IMR-90 (cell line): ENCODE data around the gene AKT1S1. TPM values are rescaled to one million over a fixed set of nuclear protein-coding genes. Genes with fewer than 3 reads are reported as not detected.

ENCODE experiments used
- ATAC-seq: fragments of 200-7000 bp; cut with Tn5 transposase; 2 replicates; pipeline ENCODE4 v1.9.1; 2020; ENCODE audit warnings: low read depth, mild to moderate bottlenecking, moderate library complexity
- BruUV-seq: library from RNA; stranded (reverse); fragments of 400-500 nt; replicated peaks from 2 replicates; lab custom pipeline; 2021; lab: Mats Ljungman, UMichigan
- CTCF ChIA-PET: fragments of 300-600 bp; formaldehyde crosslinking; extraction: SDS; loops from one replicate; lab custom pipeline; 2021; ENCODE audit warnings: antibody characterized with exemption; lab: Yijun Ruan, JAX
- POLR2A ChIA-PET: fragments of 300-600 bp; sonication (Branson Sonifier 250); formaldehyde crosslinking; loops from one replicate; lab custom pipeline; 2022; ENCODE audit warnings: antibody characterized with exemption; ENCODE audit not compliant: unreplicated experiment; lab: Charles Lee
- DNase-seq: peaks from one replicate; pipeline ENCODE4 v3.0.0; 2013
- H2AFZ ChIP-seq: replicated peaks from 2 replicates; pipeline ENCODE3; 2013; ENCODE audit warnings: low read length, mild to moderate bottlenecking; ENCODE audit not compliant: poor library complexity
- H2AK5ac ChIP-seq: 2 replicates; pipeline ENCODE4 v1.6.1; 2013; ENCODE audit warnings: low read depth, low read length, inconsistent platforms
- H2AK9ac ChIP-seq: replicated peaks from 2 replicates; pipeline ENCODE3; 2013; ENCODE audit warnings: mild to moderate bottlenecking, low read depth, low read length, moderate library complexity; ENCODE audit not compliant: poor library complexity
- H2BK120ac ChIP-seq: 2 replicates; pipeline ENCODE4 v1.6.1; 2013; ENCODE audit warnings: low read depth, low read length, inconsistent platforms
- H2BK15ac ChIP-seq: 3 replicates; pipeline ENCODE4 v1.6.1; 2013; ENCODE audit warnings: low read depth, low read length, inconsistent platforms
- H2BK20ac ChIP-seq: 2 replicates; pipeline ENCODE4 v1.6.1; 2013; ENCODE audit warnings: low read depth, mild to moderate bottlenecking, inconsistent platforms, low read length, moderate library complexity
- H2BK5ac ChIP-seq: 2 replicates; pipeline ENCODE4 v1.6.1; 2013; ENCODE audit warnings: mild to moderate bottlenecking, low read depth, low read length, inconsistent platforms; ENCODE audit not compliant: poor library complexity, severe bottlenecking
- H3K14ac ChIP-seq: replicated peaks from 2 replicates; pipeline ENCODE4 v1.6.1; 2013; ENCODE audit warnings: low read depth, low read length, inconsistent platforms
- H3K18ac ChIP-seq: 2 replicates; pipeline ENCODE4 v1.6.1; 2013; ENCODE audit warnings: low read depth, low read length, control low read depth
- H3K23ac ChIP-seq: 2 replicates; pipeline ENCODE4 v1.6.1; 2013; ENCODE audit warnings: low read depth, low read length, inconsistent platforms
- H3K27ac ChIP-seq: 2 replicates; pipeline ENCODE4 v1.5.1; 2013; ENCODE audit warnings: mild to moderate bottlenecking, control low read depth, low read length; ENCODE audit not compliant: insufficient read depth
- H3K27me3 ChIP-seq: 2 replicates; pipeline ENCODE4 v1.6.1; 2013; ENCODE audit warnings: low read length; ENCODE audit not compliant: control insufficient read depth, insufficient read depth
- H3K36me3 ChIP-seq: 2 replicates; pipeline ENCODE4 v1.6.1; 2013; ENCODE audit warnings: low read length, mixed read lengths; ENCODE audit not compliant: control insufficient read depth, insufficient read depth
- H3K4ac ChIP-seq: 2 replicates; pipeline ENCODE4 v1.6.1; 2013; ENCODE audit warnings: low read depth, low read length, inconsistent platforms
- H3K4me1 ChIP-seq: 2 replicates; pipeline ENCODE4 v1.6.1; 2013; ENCODE audit warnings: low read length, mixed read lengths; ENCODE audit not compliant: control insufficient read depth, insufficient read depth
- H3K4me2 ChIP-seq: 2 replicates; pipeline ENCODE4 v1.6.1; 2013; ENCODE audit warnings: low read depth, mild to moderate bottlenecking, control low read depth, low read length, moderate library complexity
- H3K4me3 ChIP-seq: 2 replicates; pipeline ENCODE4 v1.5.1; 2013; ENCODE audit warnings: low read depth, mild to moderate bottlenecking, control low read depth, low read length, moderate library complexity; ENCODE audit not compliant: insufficient read depth
- H3K56ac ChIP-seq: 2 replicates; pipeline ENCODE4 v1.6.1; 2013; ENCODE audit warnings: low read length, inconsistent platforms; ENCODE audit not compliant: insufficient read depth; ENCODE audit errors: extremely low read depth
- H3K79me1 ChIP-seq, 2 experiments: 2 replicates each; pipeline ENCODE4 v1.6.1; 2013; ENCODE audit warnings: low read length in 2 of 2, inconsistent platforms in 1 of 2, low read depth in 1 of 2
- H3K9ac ChIP-seq: 2 replicates; pipeline ENCODE4 v1.6.1; 2013; ENCODE audit warnings: low read depth, low read length, control low read depth
- H3K9me1 ChIP-seq: 2 replicates; pipeline ENCODE4 v1.6.1; 2013; ENCODE audit warnings: low read length, inconsistent platforms; ENCODE audit not compliant: insufficient read depth
- H3K9me3 ChIP-seq: 2 replicates; pipeline ENCODE4 v1.6.1; 2013; ENCODE audit warnings: low read length; ENCODE audit not compliant: control insufficient read depth, insufficient read depth
- H4K20me1 ChIP-seq: 2 replicates; pipeline ENCODE4 v1.6.1; 2013; ENCODE audit warnings: low read length, inconsistent platforms; ENCODE audit not compliant: insufficient read depth
- H4K5ac ChIP-seq: 2 replicates; pipeline ENCODE4 v1.6.1; 2013; ENCODE audit warnings: mild to moderate bottlenecking, low read depth, low read length, control low read depth
- H4K8ac ChIP-seq, 2 experiments: 2 replicates each; pipeline ENCODE4 v1.6.1; 2013; ENCODE audit warnings: low read depth in 2 of 2, low read length in 2 of 2, control low read depth in 1 of 2, inconsistent platforms in 1 of 2
- H4K91ac ChIP-seq: 2 replicates; pipeline ENCODE4 v1.6.1; 2013; ENCODE audit warnings: low read depth, low read length, inconsistent platforms; ENCODE audit not compliant: insufficient read depth
- CHD1 ChIP-seq: IDR thresholded peaks from 2 replicates; pipeline ENCODE4 v1.6.1; 2012; ENCODE audit warnings: low read depth, low read length, improper control_type of control experiment
- MAFK ChIP-seq: IDR thresholded peaks from 2 replicates; pipeline ENCODE4 v1.6.1; 2012; ENCODE audit warnings: low read depth, low read length, improper control_type of control experiment
- MAZ ChIP-seq: IDR thresholded peaks from 2 replicates; pipeline ENCODE4 v1.6.1; 2012; ENCODE audit warnings: low read depth, mild to moderate bottlenecking, low read length, improper control_type of control experiment, moderate library complexity, borderline replicate concordance
- MXI1 ChIP-seq: IDR thresholded peaks from 2 replicates; pipeline ENCODE4 v1.6.1; 2012; ENCODE audit warnings: low read depth, mild to moderate bottlenecking, low read length, moderate library complexity, borderline replicate concordance
- POLR2A ChIP-seq: IDR thresholded peaks from 2 replicates; pipeline ENCODE4 v1.6.1; 2012; ENCODE audit warnings: mild to moderate bottlenecking, low read depth, low read length
- RCOR1 ChIP-seq: IDR thresholded peaks from 2 replicates; pipeline ENCODE4 v1.6.1; 2012; ENCODE audit warnings: mild to moderate bottlenecking, low read length, improper control_type of control experiment; ENCODE audit not compliant: insufficient replicate concordance
- SMC3 ChIP-seq: fragments of 150-350 bp; IDR thresholded peaks from 2 replicates; pipeline ENCODE4 v1.6.1; 2016; ENCODE audit warnings: low read depth, mild to moderate bottlenecking, antibody characterized with exemption, low read length, moderate library complexity
- WGBS, 2 experiments: methylation state at CpG; one replicate each; pipeline versions ENCODE4 v1.1.5 to v1.1.7; 2013; ENCODE audit warnings: missing lambda C conversion rate in 2 of 2; ENCODE audit not compliant: insufficient read length in 1 of 2; ENCODE audit errors: extremely low coverage in 2 of 2; 5-methylcytosine and 5-hydroxymethylcytosine counted together
- dilution Hi-C: fragments of 300-500 bp; cut with HindIII; formaldehyde crosslinking; loops from one replicate; pipeline ENCODE4 v1.14.3; 2018; ENCODE audit warnings: low sequenced_read_pairs; ENCODE audit not compliant: unreplicated experiment
- in situ Hi-C: fragments of 300-500 bp; cut with MboI; formaldehyde crosslinking; loops from 3 replicates; pipeline ENCODE4 v1.14.3; 2019; ENCODE audit warnings: low sequenced_read_pairs, inconsistent platforms, mixed read lengths
- intact Hi-C: fragments of 100-400 bp; cut with micrococcal nuclease; formaldehyde crosslinking; loops from 2 replicates; pipeline ENCODE4 v1.10.0; 2022
- polyA plus RNA-seq, 3 experiments: library from polyadenylated mRNA; depleted of rRNA; stranded (reverse); fragments of >200 nt; gene quantifications; 2 replicates each; pipeline ENCODE4 v1.2.3, GENCODE V29; 2012; ENCODE audit warnings: low replicate concordance in 1 of 3
- total RNA-seq: library from RNA; depleted of rRNA; stranded (reverse); fragments of >200 nt; gene quantifications from 2 replicates; pipeline ENCODE4 v1.2.3, GENCODE V29; 2012
- TF ChIP-seq, protein P1 (sequence below): conservative IDR thresholded peaks from 2 replicates; pipeline ENCODE4 v1.5.1; 2012; ENCODE audit warnings: mild to moderate bottlenecking, low read depth, low read length, improper control_type of control experiment
- TF ChIP-seq, protein P2 (sequence below): fragments of 150-350 bp; IDR thresholded peaks from 2 replicates; pipeline ENCODE4 v1.6.1; 2017; ENCODE audit warnings: mild to moderate bottlenecking, antibody characterized with exemption, low read length, low read depth

AKT1S1 gene
- total and polyA plus RNA-seq, 2 of the 4 experiments (the other 2 are of a cell fraction), result 3.6 to 54.4 TPM

DNA sequence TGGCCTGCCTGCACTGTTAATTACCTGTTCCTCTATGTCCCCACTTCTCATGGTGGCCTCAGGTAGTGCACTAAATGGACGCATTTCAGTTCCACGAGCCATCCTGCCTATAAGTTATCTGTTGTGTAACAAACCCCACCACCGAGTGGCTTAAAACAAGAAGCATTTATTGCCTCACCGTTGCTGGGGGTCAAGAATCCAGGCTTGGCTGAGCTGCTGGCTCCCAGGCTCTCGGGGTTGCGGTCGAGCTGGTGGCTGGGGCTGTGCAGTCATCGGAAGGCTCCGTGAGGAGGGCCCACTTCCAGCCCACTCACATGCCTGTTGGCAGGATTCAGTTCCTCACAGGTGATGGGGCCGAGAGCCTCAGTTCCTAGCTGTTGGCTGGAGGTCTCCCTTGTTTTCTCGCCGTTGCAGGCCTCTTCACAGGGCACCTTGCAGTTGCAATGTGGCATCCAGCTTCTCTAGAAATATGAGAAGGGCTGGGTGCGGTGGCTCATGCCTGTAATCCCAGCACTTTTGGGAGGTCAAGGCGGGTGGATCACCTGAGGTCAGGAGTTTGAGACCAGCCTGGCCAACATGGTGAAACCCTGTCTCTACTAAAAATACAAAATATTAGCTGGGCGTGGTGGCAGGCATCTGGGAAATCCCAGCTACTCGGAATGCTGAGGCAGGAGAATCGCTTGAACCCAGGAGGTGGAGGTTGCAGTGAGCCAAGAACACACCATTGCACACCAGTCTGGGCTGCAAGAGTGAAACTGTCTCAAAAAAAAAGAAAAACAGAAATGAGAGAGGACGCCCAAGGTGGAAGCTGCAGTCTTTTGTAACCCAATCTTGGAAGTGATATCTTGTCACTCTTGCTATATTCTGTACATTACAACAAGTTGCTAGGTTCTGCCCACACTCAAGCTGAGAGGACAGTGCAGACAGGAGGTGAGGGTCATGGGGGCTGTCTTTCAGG lies 32.7 kb downstream of the AKT1S1 start (continued):
- TF ChIP-seq CHD1 (no peak), POLR2A (no peak)

DNA sequence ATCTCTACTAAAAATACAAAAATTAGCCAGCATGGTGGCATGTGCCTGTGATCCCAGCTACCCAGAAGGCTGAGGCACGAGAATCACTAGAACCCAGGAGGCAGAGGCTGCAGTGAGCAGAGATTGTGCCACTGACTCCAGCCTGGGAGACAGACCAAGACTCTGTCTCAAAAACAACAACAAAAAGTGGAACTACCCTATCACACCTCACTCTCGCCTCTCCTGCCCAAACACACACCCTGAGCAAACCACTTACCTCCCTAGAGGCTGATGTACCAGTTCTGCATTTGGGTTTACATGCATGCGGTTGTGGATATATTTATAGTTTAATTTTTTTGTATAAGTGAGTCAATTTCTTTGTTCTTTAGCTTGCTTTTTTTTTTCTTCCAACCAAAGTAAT lies 33.9 kb downstream of the AKT1S1 start:
- no peaks in the 10 kb centered on the region for H3K27me3 ChIP-seq
- no peak overlapping the region for H2BK120ac ChIP-seq
- no peak overlapping the region for H2BK20ac ChIP-seq
- no peak overlapping the region for H3K4me3 ChIP-seq
- H3K18ac ChIP-seq, result no peak overlapping the region
- no peak overlapping the region for H2AFZ ChIP-seq
- DNase-seq, result no peak
- no TSS peak for BruUV-seq
- H4K91ac ChIP-seq, result no peak overlapping the region
- H2AK9ac ChIP-seq, result no peak overlapping the region
- in situ Hi-C loops, result no loop called here
- no peak overlapping the region for H2BK5ac ChIP-seq
- H2BK15ac ChIP-seq, result no peak overlapping the region
- ChIA-PET CTCF (no interaction called here), POLR2A (no interaction called here)
- no peak overlapping the region for H3K9ac ChIP-seq
- dilution Hi-C loops, result no loop called here
- no peak for ATAC-seq
- H3K36me3 ChIP-seq, result peaks cover 24% of the 10 kb centered on the region
- no peaks in the 10 kb centered on the region for H3K9me3 ChIP-seq
- no peak overlapping the region for H3K14ac ChIP-seq
- peaks cover 12% of the 10 kb centered on the region for H3K9me1 ChIP-seq
- H4K8ac ChIP-seq, result no peak overlapping the region
- H3K4me2 ChIP-seq, result no peak overlapping the region
- H2AK5ac ChIP-seq, result no peak overlapping the region
- H3K27ac ChIP-seq, result no peak overlapping the region
- 83% methylated on average over 1 of the region's 3 CpGs; no CpG with 5 or more reads in 1 of the 2 experiments for WGBS, 2 experiments
- intact Hi-C loops, result no loop called here
- no peak overlapping the region for H3K56ac ChIP-seq
- no peak overlapping the region for H3K23ac ChIP-seq
- peaks cover 6 to 35% of the 10 kb centered on the region in 2 experiments for H3K79me1 ChIP-seq
- peaks cover 4% of the 10 kb centered on the region; the same call in 1 of the 2 replicates for H4K20me1 ChIP-seq
- peaks cover 2% of the 10 kb centered on the region; the same call in 1 of the 2 replicates for H3K4me1 ChIP-seq
- H3K4ac ChIP-seq, result no peak overlapping the region
- TF ChIP-seq MAZ (no peak), RCOR1 (no peak), MAFK (no peak), MXI1 (no peak), CHD1 (no peak), SMC3 (no peak)
- TF ChIP-seq, protein P1, sequence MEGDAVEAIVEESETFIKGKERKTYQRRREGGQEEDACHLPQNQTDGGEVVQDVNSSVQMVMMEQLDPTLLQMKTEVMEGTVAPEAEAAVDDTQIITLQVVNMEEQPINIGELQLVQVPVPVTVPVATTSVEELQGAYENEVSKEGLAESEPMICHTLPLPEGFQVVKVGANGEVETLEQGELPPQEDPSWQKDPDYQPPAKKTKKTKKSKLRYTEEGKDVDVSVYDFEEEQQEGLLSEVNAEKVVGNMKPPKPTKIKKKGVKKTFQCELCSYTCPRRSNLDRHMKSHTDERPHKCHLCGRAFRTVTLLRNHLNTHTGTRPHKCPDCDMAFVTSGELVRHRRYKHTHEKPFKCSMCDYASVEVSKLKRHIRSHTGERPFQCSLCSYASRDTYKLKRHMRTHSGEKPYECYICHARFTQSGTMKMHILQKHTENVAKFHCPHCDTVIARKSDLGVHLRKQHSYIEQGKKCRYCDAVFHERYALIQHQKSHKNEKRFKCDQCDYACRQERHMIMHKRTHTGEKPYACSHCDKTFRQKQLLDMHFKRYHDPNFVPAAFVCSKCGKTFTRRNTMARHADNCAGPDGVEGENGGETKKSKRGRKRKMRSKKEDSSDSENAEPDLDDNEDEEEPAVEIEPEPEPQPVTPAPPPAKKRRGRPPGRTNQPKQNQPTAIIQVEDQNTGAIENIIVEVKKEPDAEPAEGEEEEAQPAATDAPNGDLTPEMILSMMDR, result no peak
- TF ChIP-seq, protein P2, sequence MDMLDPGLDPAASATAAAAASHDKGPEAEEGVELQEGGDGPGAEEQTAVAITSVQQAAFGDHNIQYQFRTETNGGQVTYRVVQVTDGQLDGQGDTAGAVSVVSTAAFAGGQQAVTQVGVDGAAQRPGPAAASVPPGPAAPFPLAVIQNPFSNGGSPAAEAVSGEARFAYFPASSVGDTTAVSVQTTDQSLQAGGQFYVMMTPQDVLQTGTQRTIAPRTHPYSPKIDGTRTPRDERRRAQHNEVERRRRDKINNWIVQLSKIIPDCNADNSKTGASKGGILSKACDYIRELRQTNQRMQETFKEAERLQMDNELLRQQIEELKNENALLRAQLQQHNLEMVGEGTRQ, result no peak
- H4K5ac ChIP-seq, result no peak overlapping the region
